Measurements from ENCODE around the gene AGPAT3. TPM values are rescaled to one million over a fixed set of nuclear protein-coding genes. Genes with fewer than 3 reads are reported as not detected.

AGPAT3 gene
- total RNA-seq, 5 donors from 2014 or later (not counting 1 experiment from before 2014, with no cell fraction given) = 48.4 to 77.2 (median 65.1) TPM

- no peak for ATAC-seq (replicated peaks in 1 of 4)
- WGBS (ENCODE audit: insufficient coverage) = 90% methylated on average over 21 of the region's 25 CpGs
- CTCF ChIA-PET = no interaction called here
Measured at GRCh38 chr21:43930074-43930847, 65.2 kb downstream of the AGPAT3 start.

GRCh38 chr21:43930848-43931375 is 65.9 kb downstream of the AGPAT3 start:
- no peak overlapping the region for H3K4me3 ChIP-seq (ENCODE audit: control insufficient read depth in 1 of 2, extremely low read depth in 1 of 2, low read length in 1 of 2)
- Mint-ChIP-seq H3K36me3 (peaks cover 11% of the 10 kb centered on the region), H3K27ac (no peak overlapping the region), H3K27me3 (no peaks in the 10 kb centered on the region), H3K4me3 (no peak overlapping the region), H3K4me1 (peaks cover 0 to 19% (median 14%) of the 10 kb centered on the region in 3 donors), H3K9me3 (no peaks in the 10 kb centered on the region)
- WGBS (ENCODE audit: insufficient coverage) = 93% methylated on average over 10 of the region's 18 CpGs
- H3K27ac ChIP-seq (ENCODE audit: low read length) = no peak overlapping the region
- peaks cover under 1 to 40% of the 10 kb centered on the region in 2 donors for H3K36me3 ChIP-seq (ENCODE audit: control insufficient read depth in 2 of 2, extremely low read depth in 1 of 2, insufficient read depth in 1 of 2, low read length in 1 of 2)
- no peak for ATAC-seq (replicated peaks in 1 of 4)
- peaks cover 0 to 4% of the 10 kb centered on the region in 2 experiments for H3K4me1 ChIP-seq (ENCODE audit: control insufficient read depth in 1 of 2, extremely low read depth in 1 of 2, insufficient read depth in 2 of 2, low read length in 2 of 2)
- CTCF ChIA-PET = interaction anchor here (0.6 to 0.7 kb wide), 3 partner anchors 10 to 811 kb away, joined by 3 to 4 read pairs (median 3); no protein-coding TSS in a partner anchor
- no peak for DNase-seq
- no peaks in the 10 kb centered on the region for H3K27me3 ChIP-seq (replicated peaks in 1 of 2; ENCODE audit: control insufficient read depth in 2 of 2, extremely low read depth in 1 of 2, insufficient read depth in 2 of 2, low read length in 1 of 2)
- POLR2A ChIA-PET = no interaction called here
- H3K9me3 ChIP-seq = no peaks in the 10 kb centered on the region

More at GRCh38 chr21:43930074-43930847, 65.2 kb downstream of the AGPAT3 start:
- POLR2A ChIA-PET = no interaction called here
- DNase-seq = no peak
- Mint-ChIP-seq H3K27ac (no peak overlapping the region), H3K4me1 (peaks cover 0 to 21% (median 14%) of the 10 kb centered on the region in 3 donors), H3K4me3 (no peak overlapping the region), H3K9me3 (no peaks in the 10 kb centered on the region), H3K27me3 (no peaks in the 10 kb centered on the region), H3K36me3 (peaks cover 11% of the 10 kb centered on the region)
- Histone ChIP-seq H3K4me1 (ENCODE audit: control insufficient read depth in 1 of 2, extremely low read depth in 1 of 2, insufficient read depth in 2 of 2, low read length in 2 of 2) (peaks cover 0 to 4% of the 10 kb centered on the region in 2 experiments), H3K4me3 (ENCODE audit: control insufficient read depth in 1 of 2, extremely low read depth in 1 of 2, low read length in 1 of 2) (no peak overlapping the region), H3K27ac (ENCODE audit: low read length) (no peak overlapping the region), H3K9me3 (no peaks in the 10 kb centered on the region), H3K36me3 (ENCODE audit: control insufficient read depth in 2 of 2, extremely low read depth in 1 of 2, insufficient read depth in 1 of 2, low read length in 1 of 2) (peaks cover 0 to 43% of the 10 kb centered on the region in 2 donors), H3K27me3 (replicated peaks in 1 of 2; ENCODE audit: control insufficient read depth in 2 of 2, extremely low read depth in 1 of 2, insufficient read depth in 2 of 2, low read length in 1 of 2) (no peaks in the 10 kb centered on the region)

- Histone ChIP-seq H3K9me3 (no peaks in the 10 kb centered on the region), H3K27me3 (replicated peaks in 1 of 2; ENCODE audit: control insufficient read depth in 2 of 2, extremely low read depth in 1 of 2, insufficient read depth in 2 of 2, low read length in 1 of 2) (no peaks in the 10 kb centered on the region), H3K27ac (ENCODE audit: low read length) (no peak overlapping the region), H3K36me3 (ENCODE audit: control insufficient read depth in 2 of 2, extremely low read depth in 1 of 2, insufficient read depth in 1 of 2, low read length in 1 of 2) (peaks cover 5 to 38% of the 10 kb centered on the region in 2 donors), H3K4me3 (ENCODE audit: control insufficient read depth in 1 of 2, extremely low read depth in 1 of 2, low read length in 1 of 2) (no peak overlapping the region), H3K4me1 (ENCODE audit: control insufficient read depth in 1 of 2, extremely low read depth in 1 of 2, insufficient read depth in 2 of 2, low read length in 2 of 2) (peaks cover 0 to 4% of the 10 kb centered on the region in 2 experiments)
- Mint-ChIP-seq H3K27me3 (no peaks in the 10 kb centered on the region), H3K9me3 (no peaks in the 10 kb centered on the region), H3K4me3 (no peak overlapping the region), H3K4me1 (peaks cover 0 to 16% (median 14%) of the 10 kb centered on the region in 3 donors), H3K36me3 (peaks cover 13% of the 10 kb centered on the region), H3K27ac (no peak overlapping the region)
- ChIA-PET CTCF (interaction anchor here (0.6 to 0.7 kb wide), 3 partner anchors 10 to 811 kb away, joined by 3 to 4 read pairs (median 3); no protein-coding TSS in a partner anchor), POLR2A (no interaction called here)
- ATAC-seq (replicated peaks in 1 of 4) = no peak
- WGBS (ENCODE audit: insufficient coverage) = 94% methylated on average over 11 of the region's 13 CpGs
- DNase-seq = no peak
Measured at GRCh38 chr21:43931489-43931888, 66.5 kb downstream of the AGPAT3 start.

- no peak for DNase-seq
- peaks cover 2 to 16% (median 14%) of the 10 kb centered on the region in 3 donors for H3K4me1 Mint-ChIP-seq
- H3K4me1 ChIP-seq (ENCODE audit: control insufficient read depth in 1 of 2, extremely low read depth in 1 of 2, insufficient read depth in 2 of 2, low read length in 2 of 2) = peaks cover 0 to 4% of the 10 kb centered on the region in 2 experiments
- H3K9me3 Mint-ChIP-seq = no peaks in the 10 kb centered on the region
- H3K36me3 ChIP-seq (ENCODE audit: control insufficient read depth in 2 of 2, extremely low read depth in 1 of 2, insufficient read depth in 1 of 2, low read length in 1 of 2) = peaks cover 5 to 38% of the 10 kb centered on the region in 2 donors
- no peaks in the 10 kb centered on the region for H3K27me3 Mint-ChIP-seq
- no peak for ATAC-seq (replicated peaks in 1 of 4)
- 97% methylated on average over 12 of the region's 17 CpGs for WGBS (ENCODE audit: insufficient coverage)
- no peak overlapping the region for H3K27ac Mint-ChIP-seq
- ChIA-PET CTCF (interaction anchor here in 1 of 2 donors (0.7 kb wide), 1 partner anchor 41 kb away, joined by 4 read pairs; no protein-coding TSS in a partner anchor), POLR2A (no interaction called here)
- no peak overlapping the region for H3K4me3 ChIP-seq (ENCODE audit: control insufficient read depth in 1 of 2, extremely low read depth in 1 of 2, low read length in 1 of 2)
- H3K36me3 Mint-ChIP-seq = peaks cover 14% of the 10 kb centered on the region
- H3K27ac ChIP-seq (ENCODE audit: low read length) = no peak overlapping the region
- H3K9me3 ChIP-seq = no peaks in the 10 kb centered on the region
- no peak overlapping the region for H3K4me3 Mint-ChIP-seq
- H3K27me3 ChIP-seq (replicated peaks in 1 of 2; ENCODE audit: control insufficient read depth in 2 of 2, extremely low read depth in 1 of 2, insufficient read depth in 2 of 2, low read length in 1 of 2) = no peaks in the 10 kb centered on the region
Measured at GRCh38 chr21:43932005-43932404, 67.0 kb downstream of the AGPAT3 start.

- H3K4me1 ChIP-seq (ENCODE audit: control insufficient read depth in 1 of 2, extremely low read depth in 1 of 2, insufficient read depth in 2 of 2, low read length in 2 of 2) = peaks cover 0 to 11% of the 10 kb centered on the region in 2 experiments
- H3K4me3 Mint-ChIP-seq = no peak overlapping the region
- no peaks in the 10 kb centered on the region for H3K9me3 Mint-ChIP-seq
- H3K27me3 Mint-ChIP-seq = no peaks in the 10 kb centered on the region
- no peak overlapping the region for H3K27ac ChIP-seq (ENCODE audit: low read length)
- peaks cover 14% of the 10 kb centered on the region for H3K36me3 Mint-ChIP-seq
- no peak for ATAC-seq (replicated peaks in 1 of 4)
- H3K9me3 ChIP-seq = no peaks in the 10 kb centered on the region
- no peak overlapping the region for H3K4me3 ChIP-seq (ENCODE audit: control insufficient read depth in 1 of 2, extremely low read depth in 1 of 2, low read length in 1 of 2)
- WGBS (ENCODE audit: insufficient coverage) = 93% methylated on average over 4 of the region's 12 CpGs
- H3K4me1 Mint-ChIP-seq = peaks cover 9 to 23% (median 20%) of the 10 kb centered on the region in 3 donors
- H3K27me3 ChIP-seq (replicated peaks in 1 of 2; ENCODE audit: control insufficient read depth in 2 of 2, extremely low read depth in 1 of 2, insufficient read depth in 2 of 2, low read length in 1 of 2) = no peaks in the 10 kb centered on the region
- H3K27ac Mint-ChIP-seq = peak overlapping the region in 1 of 2 donors; percentile 52
- CTCF ChIA-PET = interaction anchor here in 1 of 2 donors (0.6 to 1.0 kb wide), 3 partner anchors 8 to 114 kb away, joined by 3 read pairs; no protein-coding TSS in a partner anchor
- no peak for DNase-seq
- H3K36me3 ChIP-seq (ENCODE audit: control insufficient read depth in 2 of 2, extremely low read depth in 1 of 2, insufficient read depth in 1 of 2, low read length in 1 of 2) = peaks cover 5 to 31% of the 10 kb centered on the region in 2 donors
- POLR2A ChIA-PET = no interaction called here
Measured at GRCh38 chr21:43933199-43933598, 68.2 kb downstream of the AGPAT3 start.

GRCh38 chr21:43933680-43934079 is 68.7 kb downstream of the AGPAT3 start:
- H3K4me3 Mint-ChIP-seq = no peak overlapping the region
- peaks cover 0 to 16% of the 10 kb centered on the region in 2 experiments for H3K4me1 ChIP-seq (ENCODE audit: control insufficient read depth in 1 of 2, extremely low read depth in 1 of 2, insufficient read depth in 2 of 2, low read length in 2 of 2)
- H3K36me3 ChIP-seq (ENCODE audit: control insufficient read depth in 2 of 2, extremely low read depth in 1 of 2, insufficient read depth in 1 of 2, low read length in 1 of 2) = peaks cover 5 to 27% of the 10 kb centered on the region in 2 donors
- peaks cover 12 to 28% (median 23%) of the 10 kb centered on the region in 3 donors for H3K4me1 Mint-ChIP-seq
- H3K27ac ChIP-seq (ENCODE audit: low read length) = no peak overlapping the region
- H3K36me3 Mint-ChIP-seq = peaks cover 14% of the 10 kb centered on the region
- no peaks in the 10 kb centered on the region for H3K27me3 ChIP-seq (replicated peaks in 1 of 2; ENCODE audit: control insufficient read depth in 2 of 2, extremely low read depth in 1 of 2, insufficient read depth in 2 of 2, low read length in 1 of 2)
- no peaks in the 10 kb centered on the region for H3K9me3 Mint-ChIP-seq
- no peaks in the 10 kb centered on the region for H3K9me3 ChIP-seq
- peak overlapping the region in 1 of 2 donors; percentile 52 for H3K27ac Mint-ChIP-seq
- ChIA-PET POLR2A (no interaction called here), CTCF (interaction anchor here in 1 of 2 donors (0.6 kb wide), 1 partner anchor 114 kb away, joined by 3 read pairs; no protein-coding TSS in a partner anchor)
- ATAC-seq (replicated peaks in 1 of 4) = no peak
- H3K27me3 Mint-ChIP-seq = no peaks in the 10 kb centered on the region
- H3K4me3 ChIP-seq (ENCODE audit: control insufficient read depth in 1 of 2, extremely low read depth in 1 of 2, low read length in 1 of 2) = no peak overlapping the region
- WGBS (ENCODE audit: insufficient coverage) = over 99% methylated on average over 15 of the region's 15 CpGs
- no peak for DNase-seq

All from T-cell (primary cell).